ENCODE data around the gene WASF3.

WASF3 gene

DNA sequence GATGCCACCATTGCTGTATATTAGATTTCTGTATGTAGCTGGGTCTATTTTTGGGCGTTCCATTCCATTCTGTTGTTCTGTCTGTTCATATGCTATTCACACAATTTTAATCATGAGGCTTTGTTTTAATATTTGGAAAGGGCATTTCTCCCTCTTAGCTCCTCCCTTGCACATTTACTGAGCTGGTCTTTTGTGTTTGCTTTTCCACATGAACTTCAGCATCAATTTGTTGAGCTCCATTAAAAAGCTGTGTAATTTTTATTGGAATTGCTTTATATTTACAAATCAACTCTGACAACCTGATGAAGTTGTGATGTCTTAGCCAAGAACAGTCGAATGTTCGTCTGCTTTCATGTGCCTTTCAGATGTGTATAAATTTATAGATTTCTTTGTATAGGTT lies 14.0 kb downstream of the WASF3 start:
- Histone ChIP-seq H3K9me3 (ENCODE audit: low read length) (no peaks in the 10 kb centered on the region), H3K9ac (ENCODE audit: low read length) (no peak overlapping the region), H3K27me3 (ENCODE audit: control insufficient read depth in 1 of 2, insufficient read depth in 2 of 2, low read length in 2 of 2) (no peaks in the 10 kb centered on the region), H3K4me3 (ENCODE audit: low read depth in 1 of 2, low read length in 2 of 2) (no peak overlapping the region), H3K27ac (ENCODE audit: low read depth, low read length) (no peak overlapping the region), H3K4me1 (ENCODE audit: insufficient read depth, low read length) (no peaks in the 10 kb centered on the region), H3K36me3 (ENCODE audit: insufficient read depth, low read length) (no peaks in the 10 kb centered on the region)

DNA sequence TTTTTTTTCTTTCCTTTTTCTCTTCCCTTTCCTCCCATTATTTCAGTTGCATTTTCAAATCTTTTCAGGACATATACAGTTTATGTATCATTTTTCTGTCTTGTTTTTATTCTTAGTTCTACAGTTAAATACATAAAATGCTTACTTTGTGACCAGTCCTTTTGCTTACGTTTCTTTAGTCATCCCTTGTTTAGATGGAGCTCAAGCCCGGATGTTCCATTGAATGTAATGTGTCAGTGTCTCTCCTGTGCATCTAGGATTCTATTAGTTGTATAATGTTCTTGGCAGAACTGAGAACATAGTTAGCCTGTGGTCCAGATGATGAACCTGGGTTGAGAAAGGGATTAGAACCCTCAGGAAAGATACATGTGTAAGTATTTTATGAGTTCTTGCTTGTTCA lies 17.8 kb downstream of the WASF3 start:
- Histone ChIP-seq H3K36me3 (ENCODE audit: insufficient read depth, low read length) (no peaks in the 10 kb centered on the region), H3K9me3 (ENCODE audit: low read length) (no peaks in the 10 kb centered on the region), H3K4me3 (ENCODE audit: low read depth in 1 of 2, low read length in 2 of 2) (no peak overlapping the region), H3K27ac (ENCODE audit: low read depth, low read length) (no peak overlapping the region), H3K4me1 (ENCODE audit: insufficient read depth, low read length) (no peaks in the 10 kb centered on the region), H3K27me3 (ENCODE audit: control insufficient read depth in 1 of 2, insufficient read depth in 2 of 2, low read length in 2 of 2) (no peaks in the 10 kb centered on the region), H3K9ac (ENCODE audit: low read length) (no peak overlapping the region)

DNA sequence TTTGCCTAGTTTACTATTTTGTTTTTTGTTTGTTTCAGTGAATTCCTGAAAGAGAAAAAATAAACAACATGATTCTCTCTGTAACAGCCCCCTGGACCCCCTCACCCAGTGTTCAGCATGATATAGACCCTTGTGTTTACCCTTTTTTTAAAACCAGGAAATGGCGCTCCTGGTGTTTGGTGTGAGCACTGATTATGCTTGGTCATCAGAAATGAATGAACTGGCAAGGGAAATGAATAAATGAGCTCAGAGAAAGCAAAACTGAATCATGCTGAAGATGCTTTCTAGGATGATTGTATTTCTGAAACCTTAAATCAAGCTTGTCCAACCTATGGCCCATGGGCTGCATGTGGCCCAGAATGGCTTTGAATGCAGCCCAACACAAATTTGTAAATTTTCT lies 22.1 kb downstream of the WASF3 start:
- no peak overlapping the region for H3K9ac ChIP-seq (ENCODE audit: low read length)
- no peak overlapping the region for H3K27ac ChIP-seq (ENCODE audit: low read depth, low read length)
- no peaks in the 10 kb centered on the region for H3K4me1 ChIP-seq (ENCODE audit: insufficient read depth, low read length)
- no peaks in the 10 kb centered on the region for H3K9me3 ChIP-seq (ENCODE audit: low read length)
- H3K36me3 ChIP-seq (ENCODE audit: insufficient read depth, low read length) = no peaks in the 10 kb centered on the region
- no peak overlapping the region for H3K4me3 ChIP-seq (ENCODE audit: low read depth in 1 of 2, low read length in 2 of 2)
- no peaks in the 10 kb centered on the region for H3K27me3 ChIP-seq (ENCODE audit: control insufficient read depth in 1 of 2, insufficient read depth in 2 of 2, low read length in 2 of 2)

- Histone ChIP-seq H3K36me3 (ENCODE audit: insufficient read depth, low read length) (no peaks in the 10 kb centered on the region), H3K4me3 (ENCODE audit: low read depth in 1 of 2, low read length in 2 of 2) (no peak overlapping the region), H3K9ac (ENCODE audit: low read length) (no peak overlapping the region), H3K27ac (ENCODE audit: low read depth, low read length) (no peak overlapping the region), H3K4me1 (ENCODE audit: insufficient read depth, low read length) (no peaks in the 10 kb centered on the region), H3K27me3 (ENCODE audit: control insufficient read depth in 1 of 2, insufficient read depth in 2 of 2, low read length in 2 of 2) (no peaks in the 10 kb centered on the region), H3K9me3 (ENCODE audit: low read length) (no peaks in the 10 kb centered on the region)
Observed at GRCh38 chr13:26583662-26584061, 26.2 kb downstream of the WASF3 start.

DNA sequence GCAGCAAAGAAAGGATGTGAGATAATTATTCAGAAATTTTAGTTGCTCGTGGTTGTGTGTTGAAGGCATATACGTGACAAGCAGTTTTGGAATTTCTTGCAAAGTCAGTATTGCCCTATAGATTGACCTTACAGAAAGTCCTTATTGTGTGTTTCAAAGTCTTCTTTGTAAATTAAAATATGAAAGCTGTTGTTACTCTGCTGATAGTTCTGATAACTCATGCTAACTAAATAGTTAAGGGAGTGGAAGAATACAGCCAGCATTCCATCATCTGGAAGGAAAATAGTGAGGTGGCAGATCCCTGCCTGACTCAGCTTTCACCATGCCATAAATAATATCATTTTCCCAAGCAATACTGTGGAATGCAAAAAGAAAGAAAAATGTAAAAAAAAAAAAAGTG lies 27.2 kb downstream of the WASF3 start:
- H3K36me3 ChIP-seq (ENCODE audit: insufficient read depth, low read length) = no peaks in the 10 kb centered on the region
- H3K4me1 ChIP-seq (ENCODE audit: insufficient read depth, low read length) = no peaks in the 10 kb centered on the region
- H3K9me3 ChIP-seq (ENCODE audit: low read length) = no peaks in the 10 kb centered on the region
- no peak overlapping the region for H3K9ac ChIP-seq (ENCODE audit: low read length)
- no peak overlapping the region for H3K4me3 ChIP-seq (ENCODE audit: low read depth in 1 of 2, low read length in 2 of 2)
- no peak overlapping the region for H3K27ac ChIP-seq (ENCODE audit: low read depth, low read length)
- no peaks in the 10 kb centered on the region for H3K27me3 ChIP-seq (ENCODE audit: control insufficient read depth in 1 of 2, insufficient read depth in 2 of 2, low read length in 2 of 2)

DNA sequence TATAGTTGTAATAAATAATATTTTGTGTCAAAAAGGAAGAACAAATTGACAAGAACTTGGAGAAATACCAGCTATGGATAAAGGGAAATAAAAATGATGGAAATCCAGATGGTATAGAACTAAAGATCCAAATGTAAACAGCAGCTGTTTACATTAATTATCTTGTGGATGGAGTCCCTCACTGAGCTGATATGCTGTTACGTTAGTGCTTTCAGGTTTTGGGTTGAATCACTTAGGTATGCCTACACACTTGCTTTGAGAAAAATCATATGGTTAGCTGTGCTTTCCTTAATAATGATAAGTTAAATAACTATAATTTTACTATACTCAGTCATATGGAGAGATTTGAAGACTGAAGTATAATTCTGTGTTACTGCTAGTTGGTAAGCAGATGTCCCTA lies 27.7 kb downstream of the WASF3 start:
- no peak overlapping the region for H3K27ac ChIP-seq (ENCODE audit: low read depth, low read length)
- H3K9me3 ChIP-seq (ENCODE audit: low read length) = no peaks in the 10 kb centered on the region
- H3K9ac ChIP-seq (ENCODE audit: low read length) = no peak overlapping the region
- H3K27me3 ChIP-seq (ENCODE audit: control insufficient read depth in 1 of 2, insufficient read depth in 2 of 2, low read length in 2 of 2) = no peaks in the 10 kb centered on the region
- no peaks in the 10 kb centered on the region for H3K36me3 ChIP-seq (ENCODE audit: insufficient read depth, low read length)
- H3K4me3 ChIP-seq (ENCODE audit: low read depth in 1 of 2, low read length in 2 of 2) = no peak overlapping the region
- no peaks in the 10 kb centered on the region for H3K4me1 ChIP-seq (ENCODE audit: insufficient read depth, low read length)

GRCh38 chr13:26587251-26587650 lies 29.8 kb downstream of the WASF3 start:
- Histone ChIP-seq H3K4me1 (ENCODE audit: insufficient read depth, low read length) (no peaks in the 10 kb centered on the region), H3K9ac (ENCODE audit: low read length) (no peak overlapping the region), H3K9me3 (ENCODE audit: low read length) (no peaks in the 10 kb centered on the region), H3K27me3 (ENCODE audit: control insufficient read depth in 1 of 2, insufficient read depth in 2 of 2, low read length in 2 of 2) (no peaks in the 10 kb centered on the region), H3K4me3 (ENCODE audit: low read depth in 1 of 2, low read length in 2 of 2) (no peak overlapping the region), H3K36me3 (ENCODE audit: insufficient read depth, low read length) (no peaks in the 10 kb centered on the region), H3K27ac (ENCODE audit: low read depth, low read length) (no peak overlapping the region)

DNA sequence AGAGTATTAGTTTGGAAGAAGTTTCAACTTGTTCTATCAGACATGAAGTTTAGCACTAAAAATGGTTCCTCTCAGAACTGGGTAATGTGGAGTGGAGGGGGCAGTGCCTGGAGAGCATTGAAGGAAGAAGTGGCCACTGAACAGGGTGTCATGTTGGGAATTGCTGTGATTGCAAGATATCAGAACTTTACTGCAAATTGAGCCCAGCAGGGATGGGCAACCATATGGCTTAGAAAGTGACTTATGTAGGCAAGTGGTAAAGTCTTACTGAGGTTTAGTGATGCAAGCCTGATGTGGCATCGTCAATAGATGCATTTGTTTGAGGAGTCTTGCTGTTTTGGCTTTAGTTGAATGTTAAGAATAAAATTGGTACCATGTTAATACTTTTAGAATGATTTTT lies 31.7 kb downstream of the WASF3 start:
- Histone ChIP-seq H3K36me3 (ENCODE audit: insufficient read depth, low read length) (no peaks in the 10 kb centered on the region), H3K27ac (ENCODE audit: low read depth, low read length) (no peak overlapping the region), H3K9me3 (ENCODE audit: low read length) (no peaks in the 10 kb centered on the region), H3K4me1 (ENCODE audit: insufficient read depth, low read length) (no peaks in the 10 kb centered on the region), H3K4me3 (ENCODE audit: low read depth in 1 of 2, low read length in 2 of 2) (no peak overlapping the region), H3K27me3 (ENCODE audit: control insufficient read depth in 1 of 2, insufficient read depth in 2 of 2, low read length in 2 of 2) (no peaks in the 10 kb centered on the region), H3K9ac (ENCODE audit: low read length) (no peak overlapping the region)

DNA sequence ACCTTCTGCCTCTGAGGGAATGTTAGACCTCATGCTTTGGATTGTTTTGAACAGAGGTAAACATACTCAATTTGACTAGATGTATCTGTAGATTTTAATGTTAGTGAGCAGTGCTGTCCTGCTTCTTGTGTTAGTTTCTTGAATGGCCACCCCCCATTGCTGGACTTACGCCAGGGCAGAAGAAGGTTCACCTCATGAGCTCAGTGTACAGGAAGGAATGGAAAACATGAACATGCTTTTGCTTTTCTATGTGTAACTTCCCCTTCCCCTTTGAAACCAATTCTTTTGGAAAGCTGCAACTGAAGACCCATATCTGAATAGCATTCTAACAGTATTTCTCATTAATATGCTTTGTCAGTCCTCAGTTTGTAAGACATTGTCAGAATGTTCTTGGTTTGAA lies 32.3 kb downstream of the WASF3 start:
- Histone ChIP-seq H3K27ac (ENCODE audit: low read depth, low read length) (no peak overlapping the region), H3K9me3 (ENCODE audit: low read length) (no peaks in the 10 kb centered on the region), H3K9ac (ENCODE audit: low read length) (no peak overlapping the region), H3K36me3 (ENCODE audit: insufficient read depth, low read length) (no peaks in the 10 kb centered on the region), H3K4me1 (ENCODE audit: insufficient read depth, low read length) (no peaks in the 10 kb centered on the region), H3K27me3 (ENCODE audit: control insufficient read depth in 1 of 2, insufficient read depth in 2 of 2, low read length in 2 of 2) (no peaks in the 10 kb centered on the region), H3K4me3 (ENCODE audit: low read depth in 1 of 2, low read length in 2 of 2) (no peak overlapping the region)

- Histone ChIP-seq H3K4me1 (ENCODE audit: insufficient read depth, low read length) (no peaks in the 10 kb centered on the region), H3K9me3 (ENCODE audit: low read length) (no peaks in the 10 kb centered on the region), H3K9ac (ENCODE audit: low read length) (no peak overlapping the region), H3K27me3 (ENCODE audit: control insufficient read depth in 1 of 2, insufficient read depth in 2 of 2, low read length in 2 of 2) (no peaks in the 10 kb centered on the region), H3K4me3 (ENCODE audit: low read depth in 1 of 2, low read length in 2 of 2) (no peak overlapping the region), H3K27ac (ENCODE audit: low read depth, low read length) (no peak overlapping the region), H3K36me3 (ENCODE audit: insufficient read depth, low read length) (no peaks in the 10 kb centered on the region)
Observed at GRCh38 chr13:26590379-26590778, 32.9 kb downstream of the WASF3 start.

DNA sequence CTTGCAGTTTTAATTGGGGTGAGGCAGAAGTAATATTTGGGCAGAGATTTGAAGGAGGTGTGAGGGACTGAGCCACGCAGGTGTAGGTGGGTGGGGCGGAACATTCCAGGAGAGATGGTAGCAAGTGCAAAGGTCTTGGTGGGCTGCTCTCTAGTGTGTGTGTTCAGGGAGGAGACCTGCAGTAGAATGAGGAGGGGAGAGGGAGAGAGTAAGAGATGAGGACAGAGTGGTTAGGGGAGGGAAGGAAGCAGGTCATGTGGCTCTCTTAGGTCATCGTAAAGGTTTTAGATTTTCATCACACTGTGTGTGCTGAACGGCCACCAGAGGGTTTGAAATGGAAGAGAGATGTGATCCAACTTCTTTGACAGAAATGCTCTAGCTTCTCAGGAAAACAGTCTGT lies 33.5 kb downstream of the WASF3 start:
- no peak overlapping the region for H3K27ac ChIP-seq (ENCODE audit: low read depth, low read length)
- no peaks in the 10 kb centered on the region for H3K36me3 ChIP-seq (ENCODE audit: insufficient read depth, low read length)
- H3K4me3 ChIP-seq (ENCODE audit: low read depth in 1 of 2, low read length in 2 of 2) = no peak overlapping the region
- H3K9ac ChIP-seq (ENCODE audit: low read length) = no peak overlapping the region
- H3K9me3 ChIP-seq (ENCODE audit: low read length) = no peaks in the 10 kb centered on the region
- no peaks in the 10 kb centered on the region for H3K4me1 ChIP-seq (ENCODE audit: insufficient read depth, low read length)
- H3K27me3 ChIP-seq (ENCODE audit: control insufficient read depth in 1 of 2, insufficient read depth in 2 of 2, low read length in 2 of 2) = no peaks in the 10 kb centered on the region

DNA sequence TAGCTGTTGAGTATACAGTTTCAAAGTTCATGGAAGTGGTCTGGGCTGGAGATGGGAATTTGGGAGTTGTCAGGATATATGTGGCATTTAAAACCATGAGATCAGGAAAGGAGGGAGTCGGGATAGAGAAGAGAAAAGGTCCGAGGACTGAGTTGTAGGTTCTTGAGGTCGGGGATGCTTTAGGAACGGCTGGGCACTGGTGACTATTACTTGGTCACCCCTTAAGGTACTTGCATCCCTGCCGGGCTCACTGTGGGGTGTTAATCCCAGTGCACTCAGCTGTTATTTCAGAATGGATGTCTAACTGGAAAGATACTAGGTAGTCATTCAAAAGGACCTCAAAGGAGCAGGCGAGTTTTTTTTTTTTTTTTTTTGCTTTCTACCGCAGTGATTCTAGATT lies 34.2 kb downstream of the WASF3 start:
- Histone ChIP-seq H3K4me3 (ENCODE audit: low read depth in 1 of 2, low read length in 2 of 2) (no peak overlapping the region), H3K9ac (ENCODE audit: low read length) (no peak overlapping the region), H3K36me3 (ENCODE audit: insufficient read depth, low read length) (no peaks in the 10 kb centered on the region), H3K27ac (ENCODE audit: low read depth, low read length) (no peak overlapping the region), H3K4me1 (ENCODE audit: insufficient read depth, low read length) (no peaks in the 10 kb centered on the region), H3K27me3 (ENCODE audit: control insufficient read depth in 1 of 2, insufficient read depth in 2 of 2, low read length in 2 of 2) (no peaks in the 10 kb centered on the region), H3K9me3 (ENCODE audit: low read length) (no peaks in the 10 kb centered on the region)

Measured in muscle layer of colon (tissue), 2 donors.